ENCODE measurements around the gene CARS2.
"Not testable (repeated sequence)": the region's sequence is repeated elsewhere in the genome, so short reads cannot be mapped to it uniquely, and the experiment has no call there.

Gene CARS2

DNA sequence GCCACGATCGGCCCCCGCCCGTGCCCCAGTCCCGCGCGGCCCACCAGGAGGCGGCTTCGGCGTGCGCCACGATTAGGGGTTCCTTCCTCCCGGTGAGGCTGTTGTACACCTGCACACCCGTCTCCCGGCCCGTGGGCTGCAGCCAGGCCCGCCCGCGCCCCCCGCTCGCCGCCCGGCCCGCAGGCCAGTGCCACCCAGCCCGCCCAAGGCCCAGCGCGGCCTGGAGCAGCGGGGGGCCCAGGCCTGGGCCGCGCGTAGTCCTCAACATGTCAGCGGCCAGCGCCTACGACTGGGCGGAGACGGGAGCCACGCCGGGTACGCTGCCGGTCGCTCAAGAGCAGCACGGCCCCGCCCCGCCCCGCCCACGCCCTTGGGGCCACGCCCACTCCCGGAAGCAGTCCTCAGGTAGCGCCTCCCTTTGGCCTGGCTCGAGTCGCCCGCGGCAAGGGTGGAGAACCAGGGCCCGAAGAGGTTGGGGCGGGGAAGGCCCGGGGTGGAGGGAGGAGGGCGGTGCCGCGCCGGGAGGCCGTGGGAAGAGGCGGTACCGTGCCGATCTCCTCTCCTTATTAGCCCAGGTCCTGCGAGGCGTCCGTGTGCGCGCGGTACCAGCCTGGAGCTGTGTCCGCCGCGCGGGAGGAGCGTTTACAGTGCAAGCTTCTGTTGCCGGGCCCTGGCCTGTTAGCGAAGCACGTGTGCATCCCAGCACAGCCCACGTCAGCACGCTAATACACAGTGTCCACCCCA, at the start of gene CARS2:
Gene CARS2 (minus strand): TSS at position 291 of the 744 bp plus-strand sequence. CDS start 23 bp downstream, at position 268.
- peak; percentile 98 for DNase-seq (ENCODE audit: low spot score)

GRCh38 chr13:110748271-110748670, 42.4 kb upstream of the CARS2 start:
- no peak for DNase-seq (ENCODE audit: low spot score)

DNA sequence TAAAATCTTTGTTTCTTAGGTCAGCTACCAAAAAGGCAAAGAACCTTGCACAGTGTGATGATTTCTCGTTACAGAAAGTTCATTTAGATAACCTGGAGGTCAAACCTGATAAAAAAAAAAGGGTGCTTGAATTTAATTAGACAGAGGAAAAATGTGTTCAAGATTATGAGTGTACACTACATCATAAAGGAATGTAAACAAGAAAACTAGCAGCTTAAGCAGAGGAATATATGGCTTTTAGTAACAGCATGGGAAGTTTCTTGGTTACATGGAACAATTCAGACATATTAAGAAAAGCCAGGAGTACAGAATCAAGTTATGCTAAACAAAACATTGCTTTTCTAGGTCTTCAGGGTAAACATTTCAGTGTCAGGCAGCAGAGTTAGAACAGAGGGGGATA, 40.5 kb upstream of the CARS2 start:
- DNase-seq (ENCODE audit: low spot score) = no peak

- DNase-seq (ENCODE audit: low spot score) = no peak
Observed at GRCh38 chr13:110743687-110744086, 37.8 kb upstream of the CARS2 start.

DNA sequence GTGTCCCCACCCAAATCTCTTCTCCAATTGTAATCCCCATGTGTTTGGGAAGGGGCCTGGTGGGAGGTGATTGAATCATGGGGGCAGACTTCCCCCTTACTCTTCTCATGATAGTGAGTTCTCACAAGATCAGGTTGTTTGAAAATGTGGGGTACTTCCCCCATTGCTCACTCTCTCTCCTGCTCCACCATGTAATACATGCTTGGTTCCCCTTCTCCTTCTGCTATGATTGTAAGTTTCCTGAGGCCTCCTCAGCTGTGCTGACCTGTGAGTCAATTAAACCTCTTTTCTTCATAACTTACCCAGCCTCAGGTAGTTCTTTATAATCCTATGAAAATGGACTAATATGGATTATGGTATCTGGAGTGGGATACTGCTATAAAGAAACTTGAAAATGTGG, 31.6 kb upstream of the CARS2 start:
- no peak for DNase-seq (ENCODE audit: low spot score)

- DNase-seq (ENCODE audit: low spot score) = no peak
Observed at GRCh38 chr13:110734561-110734960, 28.6 kb upstream of the CARS2 start.

DNA sequence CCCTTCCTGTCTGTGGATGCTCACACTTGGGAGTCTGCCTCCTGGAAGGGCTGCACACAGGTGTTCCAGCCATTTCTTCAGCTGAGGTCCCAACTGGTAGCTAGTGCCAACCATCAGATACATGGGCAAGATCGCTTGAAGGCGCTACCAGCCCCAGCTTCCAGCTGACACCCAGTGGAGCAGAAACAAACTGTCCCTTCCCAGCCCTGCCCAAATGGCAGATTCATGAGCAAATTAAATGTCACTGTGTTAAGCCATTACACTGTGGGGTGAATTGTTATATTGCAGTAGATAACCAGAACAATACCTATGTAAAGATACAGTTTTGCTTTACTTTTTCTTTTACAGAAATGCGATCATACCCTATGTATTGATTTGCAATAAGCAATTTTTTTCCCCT, 25.2 kb upstream of the CARS2 start:
- DNase-seq (ENCODE audit: low spot score) = no peak

- DNase-seq (ENCODE audit: low spot score) = peak; percentile 26
Observed at GRCh38 chr13:110726726-110727125, 20.8 kb upstream of the CARS2 start.

- not testable (repeated sequence) for DNase-seq (ENCODE audit: low spot score)
Observed at GRCh38 chr13:110726153-110726552, 20.2 kb upstream of the CARS2 start.

DNA sequence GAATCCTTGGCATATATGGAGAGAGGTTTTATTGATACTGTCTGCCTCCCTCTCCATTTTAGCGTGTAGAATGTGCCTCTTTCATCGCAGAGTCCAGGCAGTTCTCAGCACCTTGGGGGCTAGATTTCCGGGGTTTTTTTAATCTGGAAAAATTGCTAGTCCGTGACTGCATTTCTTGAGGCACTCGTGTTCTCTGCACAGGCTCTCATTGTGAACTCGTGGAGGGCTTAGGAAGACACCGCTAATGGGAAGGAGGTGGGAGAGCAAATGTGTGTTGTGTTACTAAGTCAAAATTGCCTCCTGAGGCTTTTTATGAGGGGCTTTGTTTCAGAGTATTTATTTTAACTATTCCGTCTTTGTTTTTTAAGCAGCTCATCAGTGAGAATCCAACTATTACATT, 17.7 kb upstream of the CARS2 start:
- DNase-seq (ENCODE audit: low spot score) = no peak

DNA sequence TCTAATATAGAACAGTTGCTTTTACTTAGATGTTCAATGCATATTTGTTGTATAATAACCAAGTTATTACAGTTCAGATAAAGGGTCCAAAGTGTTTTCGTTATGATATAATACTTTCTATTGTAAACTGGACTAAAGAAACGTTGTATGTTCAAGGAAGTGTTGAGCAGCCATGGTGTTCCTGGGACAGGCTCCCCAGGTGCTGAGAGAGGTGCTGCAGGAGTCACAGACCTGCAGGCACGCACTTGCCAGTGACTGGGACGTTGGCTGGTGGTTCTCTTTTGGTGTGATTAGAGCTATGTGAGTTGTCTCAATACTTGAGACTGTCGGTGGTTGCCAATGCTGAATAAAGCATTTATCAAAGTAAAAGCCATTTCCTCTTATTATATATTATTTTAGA, 17.1 kb upstream of the CARS2 start:
- no peak for DNase-seq (ENCODE audit: low spot score)

DNA sequence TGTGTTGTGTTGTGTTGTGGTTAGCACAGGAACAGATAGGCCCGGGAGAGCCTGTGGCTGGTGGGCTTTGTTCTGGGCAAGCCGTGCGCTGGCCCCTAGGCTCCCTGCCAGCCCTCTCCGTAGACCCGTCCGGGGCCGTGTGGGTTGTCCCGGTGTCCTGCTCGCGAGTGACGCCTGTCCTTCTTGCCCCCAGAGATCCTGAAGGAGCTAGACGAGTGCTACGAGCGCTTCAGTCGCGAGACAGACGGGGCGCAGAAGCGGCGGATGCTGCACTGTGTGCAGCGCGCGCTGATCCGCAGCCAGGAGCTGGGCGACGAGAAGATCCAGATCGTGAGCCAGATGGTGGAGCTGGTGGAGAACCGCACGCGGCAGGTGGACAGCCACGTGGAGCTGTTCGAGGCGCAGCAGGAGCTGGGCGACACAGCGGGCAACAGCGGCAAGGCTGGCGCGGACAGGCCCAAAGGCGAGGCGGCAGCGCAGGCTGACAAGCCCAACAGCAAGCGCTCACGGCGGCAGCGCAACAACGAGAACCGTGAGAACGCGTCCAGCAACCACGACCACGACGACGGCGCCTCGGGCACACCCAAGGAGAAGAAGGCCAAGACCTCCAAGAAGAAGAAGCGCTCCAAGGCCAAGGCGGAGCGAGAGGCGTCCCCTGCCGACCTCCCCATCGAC, 13.3 kb upstream of the CARS2 start:
- DNase-seq (ENCODE audit: low spot score) = no peak

GRCh38 chr13:110716247-110716515, 10.3 kb upstream of the CARS2 start:
- peak; percentile 57 for DNase-seq (ENCODE audit: low spot score)

DNA sequence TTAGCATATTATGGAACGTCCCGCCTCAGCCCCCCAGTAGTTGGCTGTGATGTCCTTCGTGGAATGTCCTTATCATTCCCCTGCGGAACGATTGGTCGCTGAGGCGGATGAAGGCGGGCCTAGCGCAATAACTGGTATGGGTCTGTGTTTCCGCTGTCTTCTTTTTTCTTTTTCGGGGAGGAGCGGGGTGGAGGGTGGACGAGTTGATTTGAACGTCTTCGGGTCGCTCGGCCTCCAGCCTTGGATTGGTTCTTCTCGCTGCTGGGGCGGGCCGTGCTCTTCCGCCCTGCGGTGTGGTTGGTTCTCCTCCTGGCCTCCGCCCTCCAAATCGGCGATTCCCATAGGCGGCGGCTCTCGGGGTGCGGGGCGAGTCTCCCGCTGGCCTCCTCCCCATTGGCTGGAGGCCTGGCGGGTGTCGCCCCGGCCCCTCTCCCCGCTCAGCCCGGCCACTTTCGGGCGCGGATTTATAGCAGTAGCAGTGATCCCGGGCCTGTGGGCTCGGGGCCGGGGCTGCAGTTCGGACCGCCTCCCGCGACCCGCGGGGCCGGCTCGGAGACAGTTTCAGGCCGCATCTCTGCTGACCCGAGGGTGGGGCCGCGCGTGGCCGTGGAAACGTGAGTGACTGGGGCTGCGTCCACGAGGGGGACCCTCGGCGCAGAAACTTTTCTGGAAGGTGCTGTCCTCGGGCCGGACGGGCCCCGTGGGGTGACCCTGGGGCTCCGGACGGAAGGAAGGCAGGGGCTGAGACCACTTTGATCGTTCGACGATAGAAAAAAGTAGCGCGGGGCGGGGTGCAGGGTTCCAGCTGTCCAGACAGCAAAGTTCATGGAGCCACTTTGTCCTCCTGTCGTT, 9.7 kb upstream of the CARS2 start:
- peak; percentile 100 for DNase-seq (ENCODE audit: low spot score)

- DNase-seq (ENCODE audit: low spot score) = no peak
Observed at GRCh38 chr13:110714797-110715394, 9.0 kb upstream of the CARS2 start.

GRCh38 chr13:110713981-110714796, 8.3 kb upstream of the CARS2 start:
- DNase-seq (ENCODE audit: low spot score) = peak; percentile 78

DNA sequence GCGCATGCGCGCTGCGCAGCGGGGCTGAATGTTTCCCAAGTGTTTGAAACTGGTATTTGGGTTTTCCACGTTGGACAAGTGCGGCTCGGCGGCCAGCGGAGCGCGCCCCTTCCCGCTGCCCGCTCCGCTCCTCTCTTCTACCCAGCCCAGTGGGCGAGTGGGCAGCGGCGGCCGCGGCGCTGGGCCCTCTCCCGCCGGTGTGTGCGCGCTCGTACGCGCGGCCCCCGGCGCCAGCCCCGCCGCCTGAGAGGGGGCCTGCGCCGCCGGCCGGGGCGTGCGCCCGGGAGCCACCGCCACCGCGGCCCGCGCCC, 7.7 kb upstream of the CARS2 start, which contains the start of gene ING1:
Gene ING1 (plus strand): TSS at position 59 of the 311 bp plus-strand sequence. CDS start 450 bp downstream, outside the sequence.
- DNase-seq (ENCODE audit: low spot score) = no peak

DNA sequence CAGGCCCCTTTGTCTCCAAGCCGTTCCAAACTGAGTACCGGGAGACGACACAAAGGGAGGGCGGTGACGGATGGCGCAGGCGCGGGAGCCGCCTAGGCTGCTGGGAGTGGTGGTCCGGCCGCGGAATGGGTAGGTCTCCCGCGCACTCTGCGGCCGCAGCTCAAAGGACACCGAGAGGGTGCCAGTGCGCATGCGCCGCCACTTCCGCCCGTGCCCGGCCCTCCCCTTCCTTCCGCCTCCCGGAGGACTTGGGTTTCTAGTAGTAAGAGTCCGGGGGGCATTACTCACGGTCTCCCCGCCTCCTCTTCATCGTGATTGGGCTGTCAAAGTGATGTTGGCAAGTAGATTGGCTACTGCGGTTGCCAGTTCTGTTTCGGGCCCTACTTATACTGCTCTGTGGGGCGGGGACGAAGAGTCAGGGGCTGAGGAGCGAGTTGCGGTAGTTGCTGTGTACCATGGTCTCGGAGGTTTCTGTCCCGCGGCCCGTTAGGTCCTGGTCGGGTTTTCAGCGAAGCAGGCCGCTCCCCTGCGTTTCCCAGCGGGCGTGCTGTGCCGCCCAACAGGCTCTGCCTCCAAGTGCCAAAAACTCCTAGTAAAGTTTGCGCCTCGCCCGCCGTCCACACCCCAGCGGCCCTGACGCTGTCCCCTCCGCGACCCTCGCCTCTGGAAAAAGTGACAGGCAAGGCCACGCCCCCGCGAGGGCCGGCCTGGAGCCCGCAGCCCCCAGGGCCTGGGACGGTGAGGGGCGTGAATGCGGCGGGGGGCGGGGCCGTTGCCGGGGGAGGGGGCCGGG, 7.1 kb upstream of the CARS2 start:
- DNase-seq (ENCODE audit: low spot score) = peak; percentile 100

DNA sequence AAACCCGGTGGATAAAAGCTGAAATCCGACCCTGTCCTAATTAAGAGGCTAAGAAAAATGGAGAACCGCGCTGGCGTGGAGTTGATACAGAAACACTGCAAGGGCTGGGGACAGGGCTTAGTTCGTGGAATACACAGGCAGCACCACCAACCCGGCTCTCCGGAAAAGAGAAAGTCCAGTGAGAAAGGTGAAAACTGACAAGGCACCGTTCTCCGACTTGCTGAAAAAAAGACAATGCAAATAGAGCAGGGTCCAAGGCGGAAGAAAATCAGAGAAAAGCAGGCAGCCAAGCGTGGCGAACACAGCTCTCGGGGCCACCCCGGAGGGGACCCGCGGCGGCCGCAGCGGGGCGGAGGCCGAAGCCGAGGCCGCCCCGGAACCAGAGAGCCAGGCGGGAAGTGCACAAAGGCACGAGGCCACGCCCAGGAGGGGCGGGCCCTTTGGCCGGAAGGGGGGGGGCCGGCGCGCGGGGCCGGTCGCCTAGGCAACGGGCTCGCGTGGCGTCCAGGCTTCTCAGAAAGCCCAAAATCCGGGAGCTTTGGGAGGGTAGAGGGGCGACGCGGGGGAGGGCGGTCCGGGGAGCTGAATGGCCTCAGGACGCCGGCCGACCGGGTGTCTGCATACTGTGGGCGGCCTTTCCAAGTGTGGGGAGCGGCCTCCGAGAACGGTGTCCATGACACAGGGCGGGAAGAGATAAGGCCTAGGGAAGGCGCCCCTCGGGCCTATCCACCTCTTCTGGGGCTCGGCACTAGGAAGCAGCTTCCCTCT, 6.3 kb upstream of the CARS2 start:
- peak; percentile 97 for DNase-seq (ENCODE audit: low spot score)

All from NAMALWA (cell line).